Vagina (tissue), 2 donors: Measurements from ENCODE around the gene CBFA2T3.

ENCODE experiments used
- CTCF ChIP-seq, 3 experiments: fragments of 450-650 bp in 2 of 3; fragments of 200-600 bp in 1 of 3; sonication (generic) in 1 of 3; IDR thresholded peaks; one replicate each; pipeline ENCODE4 v1.5.1; 2017 to 2019; ENCODE audit warnings: antibody characterized with exemption in 3 of 3, mild to moderate bottlenecking in 2 of 3, moderate library complexity in 2 of 3
- POLR2A ChIP-seq, 2 donors: fragments of 450-650 bp; IDR thresholded peaks; one replicate each; pipeline ENCODE4 v1.6.1; 2017; ENCODE audit warnings: antibody characterized with exemption in 2 of 2, mild to moderate bottlenecking in 2 of 2, moderate library complexity in 2 of 2
- POLR2AphosphoS5 ChIP-seq, 2 donors: sonication (generic); formaldehyde crosslinking; IDR thresholded peaks; one replicate each; pipeline ENCODE4 v1.9.0; 2017; ENCODE audit warnings: antibody characterized with exemption in 2 of 2, mild to moderate bottlenecking in 2 of 2, low read depth in 1 of 2; ENCODE audit not compliant: insufficient read depth in 1 of 2

- TF ChIP-seq CTCF (IDR thresholded peaks at IDR 0.05): no peak
- no peak for TF ChIP-seq POLR2A (IDR thresholded peaks at IDR 0.05)
- TF ChIP-seq POLR2AphosphoS5 (IDR thresholded peaks at IDR 0.05; ENCODE audit: insufficient read depth in 1 of 2, low read depth in 1 of 2): no peak
Observed at GRCh38 chr16:89013111-89013510, 36.1 kb upstream of the CBFA2T3 start.
